Measurements from ENCODE around the gene PVALB.

The PVALB gene

DNA sequence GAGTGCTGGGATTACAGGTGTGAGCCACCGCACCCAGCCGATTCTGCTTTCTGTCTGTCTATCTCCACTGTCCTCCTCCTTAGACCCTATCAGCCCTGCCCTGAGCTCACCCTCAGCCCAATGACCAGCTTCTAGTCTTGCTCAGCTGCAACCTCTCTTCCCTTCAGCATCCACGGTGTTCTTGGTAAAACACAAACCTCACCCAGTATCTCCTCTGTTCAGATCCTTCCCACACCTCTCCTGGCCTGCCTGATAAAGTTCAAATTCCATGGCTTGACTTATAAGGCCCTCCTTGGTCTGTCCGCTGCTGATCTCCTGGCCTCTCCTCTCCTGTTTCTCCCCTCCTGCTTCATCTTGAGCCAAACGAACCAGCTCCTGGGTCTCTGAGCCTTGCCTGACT, 29.4 kb upstream of the PVALB start:
- DNase-seq = no peak

DNA sequence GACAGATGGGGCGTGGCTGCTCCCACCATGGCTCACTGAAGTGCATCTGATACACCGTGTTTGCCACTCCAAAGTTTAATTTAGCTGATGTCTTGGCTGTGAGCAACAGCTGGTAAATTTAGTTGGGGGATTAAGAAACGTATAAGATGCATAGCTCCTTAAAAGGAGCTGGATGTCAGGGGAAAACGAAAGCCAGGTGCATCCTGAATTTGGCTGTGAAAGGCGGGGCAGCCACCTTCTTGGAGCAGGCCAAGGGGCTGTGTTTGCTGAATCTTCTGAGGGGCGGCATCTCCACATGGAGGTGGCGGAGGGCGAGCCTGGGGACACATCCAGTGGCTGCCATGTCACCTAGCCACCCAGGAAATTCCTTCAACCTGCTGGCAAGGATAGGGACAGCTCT, 23.3 kb upstream of the PVALB start:
- DNase-seq = no peak

DNA sequence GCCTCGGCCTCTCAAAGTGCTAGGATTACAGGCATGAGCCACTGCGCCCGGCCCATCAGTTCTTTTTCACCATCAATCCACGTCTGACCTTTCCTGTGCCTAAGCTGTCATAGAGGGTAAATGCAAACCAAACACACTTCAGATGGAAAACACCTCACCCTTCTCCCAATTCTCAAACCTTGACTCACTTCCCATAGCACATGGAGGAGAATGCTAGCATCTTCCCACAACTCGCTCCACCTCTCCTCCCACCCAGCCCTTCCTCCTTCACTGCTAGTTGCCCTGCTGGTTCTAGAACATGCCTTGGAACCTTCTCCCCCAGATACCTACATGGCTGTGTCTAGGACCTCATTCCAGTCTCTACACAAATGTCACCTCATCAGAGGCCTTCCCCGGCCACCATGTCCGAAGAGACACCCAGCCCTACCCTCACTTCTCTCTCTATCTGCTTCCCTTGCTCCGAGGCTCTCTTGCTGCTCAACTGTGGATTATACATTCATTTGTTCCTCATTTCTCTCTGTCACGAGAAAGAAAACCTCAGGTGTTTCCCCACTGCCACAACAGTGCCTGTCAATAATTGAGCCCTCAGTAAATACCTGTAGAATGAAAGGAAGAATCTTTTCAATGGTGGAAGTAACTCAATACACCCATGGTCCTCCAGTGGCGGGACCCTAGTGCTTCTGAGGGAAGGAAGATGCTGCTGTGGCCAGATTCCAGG, 22.7 kb upstream of the PVALB start:
- DNase-seq = no peak

DNA sequence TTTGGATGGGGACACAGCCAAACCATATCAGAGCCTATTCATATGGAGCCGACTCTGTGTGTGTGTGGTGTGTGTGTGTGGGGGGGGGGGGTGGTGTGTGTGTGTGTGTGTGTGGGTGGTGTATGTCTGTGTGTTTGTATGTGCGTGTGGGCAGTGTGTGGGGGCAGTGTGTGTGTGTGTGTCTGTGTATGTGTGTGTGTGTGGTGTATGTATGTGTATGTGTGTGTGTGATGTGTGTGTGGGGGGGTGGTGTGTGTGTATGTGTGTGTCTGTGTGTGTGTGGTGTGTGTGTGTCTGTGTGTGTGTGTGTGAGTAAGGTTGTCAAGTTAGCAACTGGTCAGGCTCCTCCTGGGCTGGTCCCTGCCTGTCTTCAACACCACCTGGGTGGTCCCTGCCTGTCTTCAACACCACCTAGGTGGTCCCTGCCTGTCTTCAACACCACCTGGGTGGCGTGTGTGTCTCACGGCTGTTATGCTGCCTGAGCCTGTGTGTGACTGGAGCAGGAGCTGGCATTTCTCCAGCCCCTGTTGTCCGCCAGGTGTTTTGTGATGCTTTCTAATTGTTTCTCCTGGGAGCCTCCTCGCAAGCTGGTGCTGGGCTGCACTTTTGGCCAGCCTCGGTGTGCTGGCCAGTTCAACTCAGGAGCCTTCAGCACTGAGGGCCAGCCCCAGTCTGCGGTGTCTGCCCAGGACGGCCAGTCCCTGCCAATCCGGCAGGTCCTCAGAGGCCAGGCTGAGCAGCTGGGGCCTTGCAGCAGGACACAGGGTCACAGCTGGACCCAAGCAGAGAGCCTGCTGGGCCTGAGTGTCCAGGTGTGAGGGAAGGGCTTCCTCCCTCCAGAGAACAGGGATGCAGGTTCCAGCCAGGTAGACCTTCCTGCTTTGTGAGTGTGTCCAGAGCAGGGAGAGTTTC, 21.5 kb upstream of the PVALB start:
- no peak for DNase-seq

DNA sequence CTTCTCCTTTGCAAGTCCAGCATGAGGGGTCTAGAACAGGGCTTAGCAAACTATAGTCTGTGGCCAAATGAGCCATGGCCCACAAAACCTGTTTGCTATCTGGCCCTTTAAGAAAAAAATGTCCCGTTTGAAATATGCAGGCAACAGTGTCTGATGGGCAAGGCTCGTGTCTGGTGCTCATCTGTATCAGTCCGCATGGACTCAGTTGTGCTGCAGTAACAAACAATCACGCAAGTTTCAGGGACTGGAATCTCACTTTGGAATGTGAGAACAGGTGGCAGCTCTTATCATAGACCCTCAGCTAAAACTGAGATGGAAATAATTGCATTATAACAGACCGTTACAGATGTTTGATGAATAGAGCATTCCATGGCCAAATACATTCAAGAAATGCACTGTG, 19.1 kb upstream of the PVALB start:
- no peak for DNase-seq

DNA sequence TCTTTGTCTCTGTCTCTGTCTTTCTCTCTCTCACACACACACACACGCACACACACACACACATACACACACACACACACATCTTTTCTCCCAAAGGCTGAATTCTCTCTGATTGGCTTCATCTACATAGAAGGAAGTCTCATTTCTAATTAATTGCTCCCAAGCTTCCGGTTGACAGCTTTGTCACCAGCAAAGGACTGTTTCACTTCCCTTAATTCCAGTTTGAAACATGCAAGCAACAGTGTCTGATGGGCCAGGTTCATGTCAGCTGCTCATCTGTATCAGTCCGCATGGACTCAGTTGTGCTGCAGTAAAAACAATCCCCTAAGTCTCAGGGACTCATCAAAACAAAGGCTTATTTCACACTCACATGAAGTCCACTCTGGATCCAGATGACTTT, 16.2 kb upstream of the PVALB start:
- DNase-seq = no peak

DNA sequence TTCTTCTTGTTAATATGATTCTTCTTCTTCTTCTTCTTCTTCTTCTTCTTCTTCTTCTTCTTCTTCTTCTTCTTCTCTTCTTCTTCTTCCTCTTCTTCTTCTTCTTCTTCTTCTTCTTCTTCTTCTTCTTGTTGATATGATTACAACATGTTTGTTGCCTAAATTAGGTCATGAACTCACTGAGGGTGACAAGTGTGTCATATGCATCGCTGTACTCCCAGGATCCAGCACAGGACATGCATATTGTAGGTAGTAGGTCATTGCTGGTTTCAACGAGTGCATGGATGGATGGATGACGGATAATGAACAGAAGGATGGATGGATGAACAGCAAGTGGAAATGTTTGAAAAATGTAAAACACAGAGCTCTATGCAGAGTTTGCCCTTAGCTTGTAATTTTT, 14.9 kb upstream of the PVALB start:
- DNase-seq = no peak

DNA sequence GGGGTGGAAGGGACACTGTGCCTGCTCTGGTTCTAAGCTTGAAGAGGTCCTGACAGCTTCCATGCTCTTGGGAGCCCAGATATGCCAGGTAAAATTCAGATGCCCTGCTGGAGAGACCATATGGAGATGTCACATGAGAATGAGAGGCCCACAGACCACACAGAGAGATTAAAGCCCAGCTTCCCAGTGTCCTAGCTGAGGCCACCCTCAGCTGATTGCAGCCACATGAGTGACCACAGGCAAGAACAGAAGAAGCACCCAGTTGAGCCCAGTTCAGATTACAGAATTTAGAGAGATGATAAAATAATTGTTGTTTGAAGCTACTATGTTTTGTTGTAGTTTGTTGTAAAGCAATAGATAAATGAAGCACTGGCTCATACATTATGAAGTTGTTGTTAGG, 14.4 kb upstream of the PVALB start:
- DNase-seq = no peak

DNA sequence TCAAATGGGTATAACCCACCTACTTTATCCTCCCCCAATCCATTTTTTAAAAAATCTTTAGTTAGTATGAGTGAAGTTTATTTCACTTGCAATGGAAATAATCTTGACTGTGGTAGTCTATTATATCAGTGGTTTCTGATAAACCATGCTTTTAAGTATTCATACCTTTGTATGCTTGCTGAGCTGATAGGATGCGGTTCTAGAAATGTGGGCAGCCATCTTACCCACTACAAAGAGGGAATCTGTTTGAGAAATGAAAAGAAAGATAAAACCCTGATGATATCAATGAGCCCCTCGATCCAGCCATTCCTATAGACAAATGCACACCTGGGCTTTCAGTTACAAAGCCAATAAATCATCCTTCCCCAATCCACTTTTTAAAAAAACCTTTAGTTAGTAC, 13.8 kb upstream of the PVALB start:
- no peak for DNase-seq

DNA sequence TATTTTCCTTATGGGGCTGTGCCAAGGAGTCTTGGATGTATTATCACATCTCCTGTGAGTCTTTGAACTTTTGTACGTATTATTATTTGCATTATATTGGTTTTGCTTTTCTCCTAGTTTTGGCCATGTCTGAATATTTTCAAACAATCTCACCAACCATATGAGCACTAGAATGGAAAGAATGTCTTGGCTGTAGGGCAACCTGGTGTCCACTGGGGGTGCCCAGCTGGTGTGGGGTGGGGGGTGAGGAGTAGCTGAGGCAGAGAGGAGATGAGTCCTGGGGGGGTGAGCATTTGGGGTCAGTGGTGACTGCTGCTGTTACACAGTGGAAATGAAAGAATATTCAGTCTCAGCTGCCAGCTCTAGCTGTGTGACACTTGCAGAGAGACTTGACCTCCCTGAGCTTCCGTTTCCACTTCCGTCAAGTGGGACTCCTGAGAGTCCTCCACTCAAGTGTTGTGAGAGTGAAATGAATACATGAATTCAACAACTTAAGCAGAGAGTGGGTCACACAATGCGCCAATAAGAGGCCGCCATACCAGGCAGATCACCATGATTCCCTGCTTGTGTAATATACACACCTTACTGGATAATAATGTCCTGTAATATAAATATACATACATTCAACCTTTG, 12.7 kb upstream of the PVALB start:
- no peak for DNase-seq

DNA sequence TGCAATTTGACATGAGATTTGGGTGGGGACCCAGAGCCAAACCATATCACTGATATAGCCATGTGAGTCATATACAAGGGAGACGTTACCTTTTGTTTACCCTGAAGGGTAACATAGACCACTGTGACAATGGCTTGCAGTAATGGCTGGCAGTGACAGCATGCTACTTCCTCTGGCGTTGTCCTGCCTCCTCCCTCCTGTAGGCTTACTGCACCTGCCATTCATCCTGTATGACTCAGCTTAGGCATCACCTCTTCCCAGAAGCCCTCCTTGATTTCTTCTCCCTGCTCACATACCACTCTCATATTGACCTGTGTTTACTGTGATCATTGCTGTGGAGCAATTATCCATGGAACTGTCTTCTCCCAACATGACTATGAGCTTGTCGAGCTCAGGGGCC, 12.0 kb upstream of the PVALB start:
- DNase-seq = no peak

DNA sequence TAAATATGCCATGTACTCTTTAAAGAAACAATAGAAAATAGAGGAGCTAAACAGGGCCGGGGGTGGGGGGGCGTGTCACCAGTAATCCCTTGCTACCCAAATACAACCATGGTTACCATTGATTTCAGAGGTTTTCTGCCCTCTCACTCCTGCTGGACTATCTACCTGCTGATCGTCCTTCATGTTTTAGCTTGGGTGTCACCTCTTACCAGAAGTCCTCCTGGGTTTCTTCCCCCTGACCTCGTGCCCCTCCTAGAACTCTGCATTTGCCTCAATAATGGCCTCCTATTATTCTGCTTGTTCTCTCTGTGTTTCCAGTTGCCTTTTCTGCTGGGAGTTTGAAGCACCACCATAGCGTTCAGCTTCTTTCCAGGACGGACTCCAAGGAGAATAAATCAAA, 9.4 kb upstream of the PVALB start:
- DNase-seq = no peak

DNA sequence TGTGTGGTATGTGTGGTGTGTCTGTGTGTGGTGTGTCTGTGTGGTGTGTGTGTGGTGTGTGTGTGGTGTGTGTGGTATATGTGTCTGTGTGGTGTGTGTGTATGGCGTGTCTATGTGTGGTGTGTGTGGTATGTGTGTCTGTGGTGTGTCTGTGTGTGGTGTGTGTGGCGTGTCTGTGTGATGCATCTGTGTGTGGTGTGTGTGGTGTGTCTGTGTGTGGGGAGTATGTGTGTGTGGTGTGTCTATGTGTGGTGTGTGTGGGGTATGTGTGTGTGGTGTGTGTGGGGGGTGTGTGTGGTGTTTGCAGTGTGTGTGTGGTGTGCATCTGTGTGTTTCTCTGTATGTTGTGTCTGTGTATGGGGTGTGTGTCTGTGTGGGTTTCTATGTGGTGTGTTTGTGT, 7.8 kb upstream of the PVALB start:
- DNase-seq = no peak

DNA sequence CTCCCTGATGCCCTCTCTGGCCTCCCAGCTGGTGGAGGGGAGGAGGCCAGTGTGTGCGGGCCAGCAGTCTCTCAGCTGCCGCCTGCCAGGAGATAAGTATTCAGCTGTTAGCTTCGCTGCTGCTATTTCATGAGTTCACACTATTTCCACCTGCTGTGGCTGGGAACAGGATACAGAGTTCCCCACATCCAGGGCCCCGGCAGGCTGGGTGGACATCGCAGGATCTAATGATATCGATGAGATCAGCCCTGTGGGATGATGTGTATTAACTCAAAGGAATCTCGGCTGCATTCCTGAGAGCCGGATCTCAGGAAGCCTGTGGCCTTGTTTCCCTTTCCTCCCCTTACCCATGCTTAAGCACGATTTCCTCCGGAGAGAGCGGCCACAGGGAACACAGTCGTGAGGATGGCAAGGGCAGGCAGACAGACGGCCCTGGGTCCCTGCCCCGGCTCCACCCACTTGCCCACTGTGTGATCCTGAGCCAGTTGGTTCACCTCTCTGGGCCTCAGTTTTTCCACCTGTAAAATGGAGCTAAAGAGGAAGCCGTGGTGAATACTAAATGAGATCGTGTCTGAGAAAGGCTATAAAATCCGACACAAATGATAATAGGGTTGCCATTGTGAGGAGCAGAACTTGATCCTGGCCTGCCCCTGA, 6.5 kb upstream of the PVALB start:
- no peak for DNase-seq

DNA sequence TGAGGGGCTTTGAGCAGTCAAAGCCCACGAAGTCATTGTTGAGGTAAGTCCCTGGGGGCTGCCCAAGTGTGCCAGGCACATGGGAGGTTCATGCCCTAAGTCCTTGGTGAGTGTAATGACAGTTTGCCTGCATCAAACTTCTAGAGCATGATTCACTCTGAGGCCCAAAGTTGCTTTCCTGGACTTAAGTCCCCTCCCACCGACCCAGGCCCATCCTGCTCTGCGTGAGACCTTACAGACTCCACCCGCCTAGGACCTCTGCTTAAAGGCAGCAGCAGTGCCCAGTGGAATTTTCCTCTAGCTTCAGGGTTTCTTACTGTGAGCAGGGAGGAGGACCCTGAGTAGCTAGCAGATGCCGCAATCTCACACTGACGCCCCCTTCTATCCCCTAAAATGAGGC, 5.7 kb upstream of the PVALB start:
- no peak for DNase-seq

DNA sequence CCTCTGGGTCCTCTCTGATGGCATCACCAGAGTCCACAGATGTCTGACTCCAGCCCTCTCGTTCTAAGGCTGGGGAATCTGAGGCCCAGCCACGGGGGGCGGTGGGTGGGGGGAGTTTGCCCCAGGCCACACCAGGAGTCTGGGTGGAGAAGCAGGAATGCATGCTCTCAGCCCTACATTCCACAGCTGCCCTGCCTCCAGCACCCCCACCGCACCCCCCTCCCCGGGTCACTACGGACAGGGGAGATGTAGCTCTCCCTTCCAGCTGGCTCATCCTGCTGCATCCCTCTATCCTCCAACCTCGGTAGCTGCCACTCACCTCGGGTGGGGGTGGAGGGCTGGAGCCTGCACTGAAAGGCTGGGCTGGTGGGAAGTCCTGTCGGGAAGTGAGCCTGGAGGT, 2.3 kb upstream of the PVALB start:
- no peak for DNase-seq

DNA sequence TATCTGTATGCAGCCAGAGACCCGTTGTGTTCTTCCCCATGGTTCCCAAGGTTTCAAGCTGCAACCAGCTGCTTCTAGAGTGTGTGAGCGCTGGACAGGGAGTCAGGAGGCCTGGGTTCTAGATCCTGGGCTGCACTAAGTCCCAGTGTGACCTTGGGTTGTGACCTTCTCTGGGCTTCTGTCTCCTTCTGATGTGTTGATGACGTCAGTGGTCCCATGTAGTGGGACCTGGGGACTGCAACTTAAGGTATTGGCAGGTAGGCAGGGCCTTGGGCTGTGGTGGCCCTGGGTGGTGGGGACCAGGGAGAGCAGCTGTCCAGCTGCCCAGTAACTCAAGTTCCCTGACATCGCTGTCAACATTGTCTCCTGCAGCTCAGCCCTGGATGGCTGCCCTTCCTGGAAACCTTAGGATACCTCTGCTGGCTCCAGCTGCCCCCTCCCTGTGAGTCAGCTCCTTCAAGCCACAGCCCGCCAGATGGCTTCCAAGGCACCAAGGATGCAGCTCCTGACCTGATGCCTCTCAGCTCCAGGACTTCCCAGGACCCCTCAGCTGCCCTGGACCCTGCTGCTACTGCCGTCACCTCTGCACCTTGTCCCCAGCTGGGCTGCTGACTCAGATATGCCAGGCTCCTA, 1.3 kb upstream of the PVALB start:
- no peak for DNase-seq

DNA sequence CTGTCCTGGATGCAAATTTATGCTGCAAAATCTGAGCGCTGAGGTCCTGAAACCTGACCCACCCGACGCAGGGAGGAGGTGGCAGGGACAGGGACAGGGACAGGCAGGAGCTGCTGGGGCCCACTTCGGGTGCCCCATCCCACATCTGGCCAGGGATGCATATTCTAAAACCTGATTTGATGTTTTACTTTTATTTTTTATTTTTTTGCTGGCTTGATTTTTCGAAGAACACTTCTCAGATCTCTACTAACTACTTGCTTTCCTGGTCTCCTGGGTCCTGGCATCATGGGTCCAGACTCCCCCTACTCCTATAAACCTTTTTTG, 652 bp upstream of the PVALB start:
- DNase-seq = no peak

DNA sequence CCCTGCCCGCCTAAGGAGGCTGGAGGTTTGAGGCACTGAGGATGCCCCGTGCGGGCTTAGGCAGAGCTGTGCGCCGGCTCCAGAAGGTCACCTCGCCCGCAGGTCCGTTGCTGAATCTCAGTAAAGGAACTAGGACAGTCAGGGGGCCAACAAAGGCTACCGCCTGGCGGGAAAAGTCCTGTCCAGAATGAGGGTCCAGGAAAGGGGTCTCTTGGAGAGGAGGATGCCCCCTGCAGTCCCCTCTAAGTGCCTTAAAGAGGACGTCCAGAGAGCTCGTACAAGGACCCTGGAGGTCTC, 548 bp downstream of the PVALB start:
- DNase-seq = no peak

DNA sequence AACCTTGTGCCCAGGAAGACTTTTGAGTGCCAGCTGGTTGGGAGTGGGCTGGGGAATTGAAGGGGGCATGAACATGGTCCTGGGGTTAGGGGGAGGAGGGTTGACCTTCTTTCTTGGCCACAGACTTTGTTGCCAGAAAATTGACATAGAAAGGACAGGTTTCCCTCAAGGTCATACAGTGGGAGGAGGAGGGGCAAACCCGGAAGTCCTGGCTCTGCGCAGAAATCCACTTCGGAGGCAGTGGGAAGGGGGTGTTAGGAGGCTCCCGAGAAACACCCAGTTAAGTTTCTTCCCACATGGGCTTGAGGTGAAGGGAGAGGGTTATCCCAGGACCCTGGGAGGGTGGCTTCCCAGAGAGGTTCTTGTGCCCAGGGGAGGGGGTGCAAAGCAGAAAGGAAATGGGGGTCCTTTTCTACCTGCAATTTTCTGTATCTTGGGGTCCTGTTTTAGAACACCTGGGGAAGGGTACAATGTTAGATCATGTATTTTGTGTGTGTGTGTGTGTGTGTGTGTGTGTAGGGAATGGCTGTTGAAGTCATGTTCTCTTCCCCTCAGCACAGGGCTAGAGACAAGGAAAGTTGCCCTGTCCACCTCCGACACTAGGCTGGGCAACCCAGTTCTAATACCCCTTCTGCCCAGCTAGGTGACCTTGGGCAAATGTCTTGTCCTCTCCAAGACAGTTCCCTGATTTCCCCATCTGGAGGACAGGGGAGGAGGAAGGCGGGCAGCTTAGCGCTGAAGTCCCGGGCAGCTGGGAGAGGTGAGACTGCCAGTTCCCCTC, 1.1 kb downstream of the PVALB start:
- DNase-seq = no peak

DNA sequence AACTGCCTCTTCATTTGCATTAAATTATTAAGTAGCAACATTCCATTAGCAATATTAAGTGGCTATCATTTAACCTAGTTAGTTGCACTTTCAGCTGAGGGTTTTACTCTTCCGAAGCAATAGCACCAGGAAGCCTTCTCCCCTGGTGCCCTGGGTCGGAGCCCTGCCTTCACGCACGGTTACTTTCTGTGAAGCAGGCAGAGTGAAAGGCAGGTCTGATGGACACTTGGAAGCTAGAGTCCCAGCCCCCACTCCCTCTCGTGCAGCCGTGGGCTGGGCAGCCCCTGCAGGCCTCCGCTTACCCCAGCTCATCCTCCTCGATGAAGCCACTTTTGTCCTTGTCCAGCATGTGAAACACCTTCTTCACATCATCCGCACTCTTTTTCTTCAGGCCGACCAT, 2.0 kb downstream of the PVALB start:
- no peak for DNase-seq

DNA sequence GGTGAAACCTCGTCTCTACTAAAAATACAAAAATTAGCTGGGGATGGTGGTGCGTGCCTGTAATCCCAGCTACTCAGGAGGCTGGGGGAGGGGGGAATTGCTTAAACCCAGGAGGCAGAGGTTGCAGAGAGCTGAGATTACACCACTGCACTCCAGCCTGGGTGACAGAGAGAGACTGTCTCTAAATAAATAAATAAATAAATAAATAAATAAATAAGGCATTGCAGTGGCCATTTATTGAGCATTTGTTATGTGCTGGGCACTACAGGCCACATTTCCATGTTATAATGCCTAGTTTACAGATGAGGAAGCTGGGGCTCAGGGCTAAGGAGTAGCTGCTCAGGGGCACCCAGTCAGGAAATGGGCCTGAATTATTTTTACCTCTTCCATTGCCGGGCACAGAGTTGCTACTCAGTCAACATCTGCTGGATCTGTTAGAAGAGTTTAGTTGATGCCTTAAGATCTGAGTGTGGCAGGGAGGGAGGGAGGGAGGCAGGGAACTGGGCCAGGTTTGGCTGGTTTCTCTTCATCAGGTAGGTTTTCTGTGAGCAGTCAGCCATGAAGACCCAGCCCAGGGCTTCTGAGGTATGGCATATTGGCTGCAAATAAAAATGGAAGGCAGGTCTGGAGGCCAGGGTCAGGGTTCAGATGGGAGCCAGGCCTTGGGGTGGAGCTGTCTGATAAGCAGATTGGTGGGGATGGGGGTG, 5.6 kb downstream of the PVALB start:
- no peak for DNase-seq
